GM23338 (cell line): ENCODE results near the gene SULT2A1.

Experiments
- CREB1 ChIP-seq: fragments of 250-450 bp; sonication (Bioruptor Pico); IDR thresholded peaks from 2 replicates; pipeline ENCODE4 v1.5.0; 2020; ENCODE audit warnings: low read depth, mild to moderate bottlenecking, moderate library complexity
- TF ChIP-seq, protein P1 (sequence below), 2 experiments: fragments of 200-600 bp in 1 of 2; sonication (generic) in 1 of 2; conservative IDR thresholded peaks; 2 replicates each; pipeline versions ENCODE4 v1.5.1 to v1.6.1; 2016 to 2017; ENCODE audit warnings: antibody characterized with exemption in 2 of 2, low read depth in 2 of 2, mild to moderate bottlenecking in 2 of 2, moderate library complexity in 1 of 2
- TF ChIP-seq, protein P2 (sequence below): IDR thresholded peaks from one replicate; pipeline ENCODE4 v1.6.1; 2018; ENCODE audit warnings: antibody characterized with exemption; ENCODE audit not compliant: unreplicated experiment

DNA sequence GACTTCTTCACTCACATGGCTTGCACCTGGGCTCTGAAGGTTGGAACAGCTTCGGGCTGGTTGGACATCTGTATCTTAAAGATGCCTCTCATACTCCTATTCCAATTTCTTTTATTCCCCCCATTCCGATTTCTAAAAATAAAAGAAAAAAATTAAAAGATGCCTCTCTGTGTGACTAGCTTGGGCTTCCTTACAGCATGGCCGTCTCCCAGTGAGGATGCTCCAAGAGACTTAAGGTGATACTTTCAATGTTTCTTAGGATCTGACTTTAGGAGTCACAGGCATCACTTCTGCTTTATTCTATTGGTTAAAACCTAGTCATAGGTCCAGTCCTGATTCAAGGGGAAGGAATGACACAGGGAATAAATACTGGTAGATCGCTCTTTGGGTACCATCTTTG is 9.9 kb upstream of the SULT2A1 start:
- no peak for TF ChIP-seq CREB1 (CRISPR knock-in tag)
- TF ChIP-seq, protein P1, sequence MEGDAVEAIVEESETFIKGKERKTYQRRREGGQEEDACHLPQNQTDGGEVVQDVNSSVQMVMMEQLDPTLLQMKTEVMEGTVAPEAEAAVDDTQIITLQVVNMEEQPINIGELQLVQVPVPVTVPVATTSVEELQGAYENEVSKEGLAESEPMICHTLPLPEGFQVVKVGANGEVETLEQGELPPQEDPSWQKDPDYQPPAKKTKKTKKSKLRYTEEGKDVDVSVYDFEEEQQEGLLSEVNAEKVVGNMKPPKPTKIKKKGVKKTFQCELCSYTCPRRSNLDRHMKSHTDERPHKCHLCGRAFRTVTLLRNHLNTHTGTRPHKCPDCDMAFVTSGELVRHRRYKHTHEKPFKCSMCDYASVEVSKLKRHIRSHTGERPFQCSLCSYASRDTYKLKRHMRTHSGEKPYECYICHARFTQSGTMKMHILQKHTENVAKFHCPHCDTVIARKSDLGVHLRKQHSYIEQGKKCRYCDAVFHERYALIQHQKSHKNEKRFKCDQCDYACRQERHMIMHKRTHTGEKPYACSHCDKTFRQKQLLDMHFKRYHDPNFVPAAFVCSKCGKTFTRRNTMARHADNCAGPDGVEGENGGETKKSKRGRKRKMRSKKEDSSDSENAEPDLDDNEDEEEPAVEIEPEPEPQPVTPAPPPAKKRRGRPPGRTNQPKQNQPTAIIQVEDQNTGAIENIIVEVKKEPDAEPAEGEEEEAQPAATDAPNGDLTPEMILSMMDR (conservative IDR thresholded peaks at IDR 0.05; ENCODE audit: low read depth in 2 of 2) = no peak
- TF ChIP-seq, protein P2, sequence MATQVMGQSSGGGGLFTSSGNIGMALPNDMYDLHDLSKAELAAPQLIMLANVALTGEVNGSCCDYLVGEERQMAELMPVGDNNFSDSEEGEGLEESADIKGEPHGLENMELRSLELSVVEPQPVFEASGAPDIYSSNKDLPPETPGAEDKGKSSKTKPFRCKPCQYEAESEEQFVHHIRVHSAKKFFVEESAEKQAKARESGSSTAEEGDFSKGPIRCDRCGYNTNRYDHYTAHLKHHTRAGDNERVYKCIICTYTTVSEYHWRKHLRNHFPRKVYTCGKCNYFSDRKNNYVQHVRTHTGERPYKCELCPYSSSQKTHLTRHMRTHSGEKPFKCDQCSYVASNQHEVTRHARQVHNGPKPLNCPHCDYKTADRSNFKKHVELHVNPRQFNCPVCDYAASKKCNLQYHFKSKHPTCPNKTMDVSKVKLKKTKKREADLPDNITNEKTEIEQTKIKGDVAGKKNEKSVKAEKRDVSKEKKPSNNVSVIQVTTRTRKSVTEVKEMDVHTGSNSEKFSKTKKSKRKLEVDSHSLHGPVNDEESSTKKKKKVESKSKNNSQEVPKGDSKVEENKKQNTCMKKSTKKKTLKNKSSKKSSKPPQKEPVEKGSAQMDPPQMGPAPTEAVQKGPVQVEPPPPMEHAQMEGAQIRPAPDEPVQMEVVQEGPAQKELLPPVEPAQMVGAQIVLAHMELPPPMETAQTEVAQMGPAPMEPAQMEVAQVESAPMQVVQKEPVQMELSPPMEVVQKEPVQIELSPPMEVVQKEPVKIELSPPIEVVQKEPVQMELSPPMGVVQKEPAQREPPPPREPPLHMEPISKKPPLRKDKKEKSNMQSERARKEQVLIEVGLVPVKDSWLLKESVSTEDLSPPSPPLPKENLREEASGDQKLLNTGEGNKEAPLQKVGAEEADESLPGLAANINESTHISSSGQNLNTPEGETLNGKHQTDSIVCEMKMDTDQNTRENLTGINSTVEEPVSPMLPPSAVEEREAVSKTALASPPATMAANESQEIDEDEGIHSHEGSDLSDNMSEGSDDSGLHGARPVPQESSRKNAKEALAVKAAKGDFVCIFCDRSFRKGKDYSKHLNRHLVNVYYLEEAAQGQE = no peak
